A549 (cell line): Measurements from ENCODE around the gene GPATCH8. TPM values are rescaled to one million over a fixed set of nuclear protein-coding genes. Genes with fewer than 3 reads are reported as not detected.

ENCODE experiments used
- ATAC-seq, 2 experiments: fragments of 200-7000 bp in 1 of 2; fragments of >200 bp in 1 of 2; cut with Nextera tagmentation in 1 of 2; cut with Tn5 transposase in 1 of 2; 3 replicates each; pipeline versions ENCODE4 v1.8.0 to v1.9.1; 2018 to 2020; ENCODE audit warnings: mild to moderate bottlenecking in 1 of 2, moderate library complexity in 1 of 2
- CTCF ChIA-PET: fragments of 300-600 bp; sonication (Branson Sonifier 250); formaldehyde crosslinking; extraction: SDS; loops from one replicate; lab custom pipeline; 2021; ENCODE audit warnings: antibody characterized with exemption, inconsistent platforms; lab: Yijun Ruan, JAX
- POLR2A ChIA-PET: fragments of 350-600 bp; formaldehyde crosslinking; extraction: SDS; loops from one replicate; lab custom pipeline; 2021; ENCODE audit warnings: antibody characterized with exemption, inconsistent platforms; lab: Yijun Ruan, JAX
- DNase-seq, 2 experiments: peaks; one replicate each; pipeline versions ENCODE4 v3.0.0 to v3.0.0-alpha.2; 2011 to 2016; ENCODE audit warnings: low read depth in 1 of 2, low spot score in 1 of 2
- FAIRE-seq: peaks from 2 replicates; lab custom pipeline; 2011; peaks lifted over from hg19 to GRCh38; lab: Jason Lieb, UNC
- H3K27ac ChIP-seq, 2 experiments: fragments of >200 bp; sonication (Bioruptor Twin); formaldehyde crosslinking; 3 replicates each; pipeline ENCODE4 v1.5.1; 2016 to 2017
- H3K4me1 ChIP-seq: fragments of >200 bp; sonication (Bioruptor Twin); formaldehyde crosslinking; 3 replicates; pipeline ENCODE4 v1.6.1; 2016
- H3K4me2 ChIP-seq: fragments of >200 bp; sonication (Bioruptor Twin); formaldehyde crosslinking; 3 replicates; pipeline ENCODE4 v1.6.1; 2016
- H3K4me3 ChIP-seq: fragments of >200 bp; sonication (Bioruptor Twin); formaldehyde crosslinking; 3 replicates; pipeline ENCODE4 v1.5.1; 2016
- H3K9me3 ChIP-seq: fragments of >200 bp; sonication (Bioruptor Twin); formaldehyde crosslinking; 3 replicates; pipeline ENCODE4 v1.6.1; 2016
- EP300 ChIP-seq, 2 experiments: fragments of >200 bp; sonication (Bioruptor Twin); formaldehyde crosslinking; IDR thresholded peaks; 2 replicates in 1 of 2; 3 replicates in 1 of 2; pipeline ENCODE4 v1.6.1; 2016 to 2017
- ESRRA ChIP-seq: fragments of 150-350 bp; IDR thresholded peaks from 2 replicates; pipeline ENCODE4 v1.6.1; 2014; ENCODE audit warnings: mild to moderate bottlenecking, low read length, borderline replicate concordance
- FOSB ChIP-seq: fragments of 250-450 bp; sonication (Bioruptor Pico); IDR thresholded peaks from 2 replicates; pipeline ENCODE4 v1.5.0; 2020; ENCODE audit warnings: mild to moderate bottlenecking, moderate library complexity
- FOSL2 ChIP-seq, 2 experiments: fragments of 450-650 bp in 1 of 2; fragments of >200 bp in 1 of 2; sonication (Bioruptor Twin) in 1 of 2; formaldehyde crosslinking; IDR thresholded peaks; 2 replicates each; pipeline versions ENCODE4 v1.5.0 to v1.6.1; 2016 to 2020; ENCODE audit warnings: mild to moderate bottlenecking in 1 of 2, moderate library complexity in 1 of 2
- HDAC2 ChIP-seq: fragments of 200-600 bp; sonication (generic); IDR thresholded peaks from 2 replicates; pipeline ENCODE4 v1.6.1; 2016
- HOXA7 ChIP-seq: fragments of 250-450 bp; sonication (Bioruptor Pico); IDR thresholded peaks from 2 replicates; pipeline ENCODE4 v1.5.0; 2020; ENCODE audit warnings: mild to moderate bottlenecking, moderate library complexity
- HOXB13 ChIP-seq: fragments of 250-450 bp; sonication (Bioruptor Pico); IDR thresholded peaks from 2 replicates; pipeline ENCODE4 v1.5.0; 2020; ENCODE audit warnings: low read depth, mild to moderate bottlenecking, moderate library complexity
- JUN ChIP-seq, 2 experiments: fragments of >200 bp; sonication (Bioruptor Twin); formaldehyde crosslinking; IDR thresholded peaks; 2 replicates in 1 of 2; 3 replicates in 1 of 2; pipeline ENCODE4 v1.6.1; 2016 to 2017
- KDM5A ChIP-seq: fragments of 200-600 bp; sonication (generic); IDR thresholded peaks from 2 replicates; pipeline ENCODE4 v1.6.1; 2016; ENCODE audit warnings: antibody characterized with exemption, mild to moderate bottlenecking
- MAFK ChIP-seq: fragments of 450-650 bp; IDR thresholded peaks from 2 replicates; pipeline ENCODE4 v1.6.1; 2014; ENCODE audit not compliant: partially characterized antibody
- MAZ ChIP-seq: fragments of 150-350 bp; IDR thresholded peaks from 2 replicates; pipeline ENCODE4 v1.6.1; 2014; ENCODE audit warnings: antibody characterized with exemption, low read depth, low read length, borderline replicate concordance
- MYC ChIP-seq: IDR thresholded peaks from 2 replicates; pipeline ENCODE4 v1.6.1; 2012; ENCODE audit warnings: mild to moderate bottlenecking, inconsistent platforms, low read length, improper control_type of control experiment, borderline replicate concordance
- NR3C1 ChIP-seq: fragments of >200 bp; sonication (Bioruptor Twin); formaldehyde crosslinking; IDR thresholded peaks from 3 replicates; pipeline ENCODE4 v1.6.1; 2017
- PHF8 ChIP-seq: fragments of 200-600 bp; sonication (generic); IDR thresholded peaks from 2 replicates; pipeline ENCODE4 v1.6.1; 2016; ENCODE audit warnings: low read depth, mild to moderate bottlenecking, antibody characterized with exemption, moderate library complexity, borderline replicate concordance
- RAD21 ChIP-seq, 2 experiments: fragments of >200 bp in 1 of 2; sonication (Bioruptor Twin) in 1 of 2; formaldehyde crosslinking in 1 of 2; IDR thresholded peaks in 1 of 2; conservative IDR thresholded peaks in 1 of 2; 2 replicates in 1 of 2; 3 replicates in 1 of 2; pipeline ENCODE4 v1.6.1; 2012 to 2018; ENCODE audit warnings: inconsistent platforms in 1 of 2
- SMC3 ChIP-seq: fragments of >200 bp; sonication (Bioruptor Twin); formaldehyde crosslinking; IDR thresholded peaks from 3 replicates; pipeline ENCODE4 v1.6.1; 2018; ENCODE audit warnings: inconsistent platforms
- SREBF2 ChIP-seq: fragments of 450-650 bp; IDR thresholded peaks from 2 replicates; pipeline ENCODE4 v1.6.1; 2014; ENCODE audit warnings: mild to moderate bottlenecking, moderate library complexity
- ZFP36 ChIP-seq: fragments of 450-650 bp; IDR thresholded peaks from 2 replicates; pipeline ENCODE4 v1.6.1; 2014; ENCODE audit warnings: borderline replicate concordance; ENCODE audit not compliant: partially characterized antibody
- ZNF302 ChIP-seq: fragments of 250-450 bp; sonication (Bioruptor Pico); IDR thresholded peaks from 2 replicates; pipeline ENCODE4 v1.9.0; 2021; ENCODE audit warnings: inconsistent platforms, mild to moderate bottlenecking, moderate library complexity
- WGBS: methylation state at CpG from one replicate; pipeline ENCODE4 v1.1.6; 2017; ENCODE audit errors: missing lambda C conversion rate; 5-methylcytosine and 5-hydroxymethylcytosine counted together
- polyA plus RNA-seq, 4 experiments: library from polyadenylated mRNA; depleted of rRNA in 3 of 4; stranded (reverse); fragments of >200 nt; fragmentation: RNase III in 1 of 4; extraction: RNeasy Plus Mini Kit Qiagen cat#74134 plus additional on column Dnase treatment in 1 of 4; gene quantifications; 2 replicates in 3 of 4; 3 replicates in 1 of 4; pipeline ENCODE4 v1.2.3, GENCODE V29; 2011 to 2017
- TF ChIP-seq, protein P1 (sequence below): fragments of >200 bp; sonication (Bioruptor Twin); formaldehyde crosslinking; IDR thresholded peaks from 3 replicates; pipeline ENCODE4 v1.5.1; 2016
- TF ChIP-seq, protein P2 (sequence below): fragments of 250-450 bp; sonication (Bioruptor Pico); IDR thresholded peaks from 2 replicates; pipeline ENCODE4 v1.5.0; 2020; ENCODE audit warnings: low read depth, mild to moderate bottlenecking, moderate library complexity
- TF ChIP-seq, protein P3 (sequence below): IDR thresholded peaks from 2 replicates; pipeline ENCODE4 v1.6.1; 2012
- TF ChIP-seq, protein P4 (sequence below): fragments of 450-650 bp; IDR thresholded peaks from 2 replicates; pipeline ENCODE4 v1.6.1; 2014; ENCODE audit warnings: antibody characterized with exemption
- TF ChIP-seq, protein P5 (sequence below): fragments of >200 bp; sonication (Bioruptor Twin); formaldehyde crosslinking; IDR thresholded peaks from 2 replicates; pipeline ENCODE4 v1.6.1; 2016

GPATCH8 gene
- polyA plus RNA-seq, 2 of the 4 experiments (the other 2 are of a cell fraction), result 21.7 to 27.3 TPM

DNA sequence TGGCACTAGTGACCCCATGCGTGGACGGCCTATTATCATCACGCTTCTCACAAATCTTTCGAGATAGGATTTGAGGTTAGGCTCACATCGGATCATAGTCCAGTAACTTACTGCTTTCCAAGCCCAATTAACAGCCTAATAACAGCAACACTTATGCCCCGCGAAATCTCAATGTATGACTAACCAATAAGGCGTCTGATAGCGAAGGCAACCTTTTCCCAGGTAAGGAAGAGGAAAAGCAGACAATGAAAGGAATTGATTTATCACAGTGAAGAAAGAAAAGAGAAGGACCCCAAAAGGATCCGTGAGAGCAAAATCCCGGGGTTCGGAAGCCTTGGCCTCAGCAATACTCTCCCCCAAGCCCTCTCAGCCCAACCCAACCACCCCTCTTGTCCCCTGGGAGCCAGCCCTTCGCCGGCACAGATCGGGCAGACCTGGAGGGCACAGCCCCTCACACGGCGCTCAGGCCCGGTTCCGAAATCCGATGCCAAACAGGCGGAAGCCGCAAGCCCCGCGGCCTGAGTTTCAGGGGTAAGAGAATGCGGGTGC lies 534 bp downstream of the GPATCH8 start:
- Histone ChIP-seq H3K9me3 (no peaks in the 10 kb centered on the region), H3K27ac (peak overlapping the region; percentile 85 to 95), H3K4me3 (peak overlapping the region; percentile 80), H3K4me2 (peak overlapping the region; percentile 94), H3K4me1 (peaks cover 40% of the 10 kb centered on the region; the same call in 2 of the 3 replicates)
- ChIA-PET POLR2A (interaction anchor here (0.9 to 1.9 kb wide), 14 partner anchors 9 to 187 kb away, joined by 3 to 11 read pairs (median 4); partner anchors contain the start of genes FZD2 and MEIOC), CTCF (interaction anchor here (0.7 to 1.9 kb wide), 8 partner anchors 12 to 292 kb away, joined by 3 to 10 read pairs (median 4); no protein-coding TSS in a partner anchor)
- ATAC-seq (peak; percentile 63 to 71), FAIRE-seq (no peak), DNase-seq (peak; percentile 18 to 36)
- 2% methylated on average over 25 of the region's 25 CpGs for WGBS
- TF ChIP-seq, protein P1, sequence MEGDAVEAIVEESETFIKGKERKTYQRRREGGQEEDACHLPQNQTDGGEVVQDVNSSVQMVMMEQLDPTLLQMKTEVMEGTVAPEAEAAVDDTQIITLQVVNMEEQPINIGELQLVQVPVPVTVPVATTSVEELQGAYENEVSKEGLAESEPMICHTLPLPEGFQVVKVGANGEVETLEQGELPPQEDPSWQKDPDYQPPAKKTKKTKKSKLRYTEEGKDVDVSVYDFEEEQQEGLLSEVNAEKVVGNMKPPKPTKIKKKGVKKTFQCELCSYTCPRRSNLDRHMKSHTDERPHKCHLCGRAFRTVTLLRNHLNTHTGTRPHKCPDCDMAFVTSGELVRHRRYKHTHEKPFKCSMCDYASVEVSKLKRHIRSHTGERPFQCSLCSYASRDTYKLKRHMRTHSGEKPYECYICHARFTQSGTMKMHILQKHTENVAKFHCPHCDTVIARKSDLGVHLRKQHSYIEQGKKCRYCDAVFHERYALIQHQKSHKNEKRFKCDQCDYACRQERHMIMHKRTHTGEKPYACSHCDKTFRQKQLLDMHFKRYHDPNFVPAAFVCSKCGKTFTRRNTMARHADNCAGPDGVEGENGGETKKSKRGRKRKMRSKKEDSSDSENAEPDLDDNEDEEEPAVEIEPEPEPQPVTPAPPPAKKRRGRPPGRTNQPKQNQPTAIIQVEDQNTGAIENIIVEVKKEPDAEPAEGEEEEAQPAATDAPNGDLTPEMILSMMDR, result peak; percentile 4; the same call in 1 of the 3 replicates
- no peak for TF ChIP-seq FOSL2 (IDR thresholded peaks at IDR 0.05)
- TF ChIP-seq FOSL2 (CRISPR knock-in tag; IDR thresholded peaks at IDR 0.05), result no peak
- TF ChIP-seq HOXA7 (CRISPR knock-in tag), result no peak
- TF ChIP-seq PHF8, result no peak
- TF ChIP-seq RAD21 (conservative IDR thresholded peaks at IDR 0.05 in 1 of 2, IDR thresholded peaks at IDR 0.05 in 1 of 2), result no peak; a peak in 1 of 5 replicates
- TF ChIP-seq SREBF2, result no peak
- TF ChIP-seq, protein P2, sequence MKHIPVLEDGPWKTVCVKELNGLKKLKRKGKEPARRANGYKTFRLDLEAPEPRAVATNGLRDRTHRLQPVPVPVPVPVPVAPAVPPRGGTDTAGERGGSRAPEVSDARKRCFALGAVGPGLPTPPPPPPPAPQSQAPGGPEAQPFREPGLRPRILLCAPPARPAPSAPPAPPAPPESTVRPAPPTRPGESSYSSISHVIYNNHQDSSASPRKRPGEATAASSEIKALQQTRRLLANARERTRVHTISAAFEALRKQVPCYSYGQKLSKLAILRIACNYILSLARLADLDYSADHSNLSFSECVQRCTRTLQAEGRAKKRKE, result no peak

DNA sequence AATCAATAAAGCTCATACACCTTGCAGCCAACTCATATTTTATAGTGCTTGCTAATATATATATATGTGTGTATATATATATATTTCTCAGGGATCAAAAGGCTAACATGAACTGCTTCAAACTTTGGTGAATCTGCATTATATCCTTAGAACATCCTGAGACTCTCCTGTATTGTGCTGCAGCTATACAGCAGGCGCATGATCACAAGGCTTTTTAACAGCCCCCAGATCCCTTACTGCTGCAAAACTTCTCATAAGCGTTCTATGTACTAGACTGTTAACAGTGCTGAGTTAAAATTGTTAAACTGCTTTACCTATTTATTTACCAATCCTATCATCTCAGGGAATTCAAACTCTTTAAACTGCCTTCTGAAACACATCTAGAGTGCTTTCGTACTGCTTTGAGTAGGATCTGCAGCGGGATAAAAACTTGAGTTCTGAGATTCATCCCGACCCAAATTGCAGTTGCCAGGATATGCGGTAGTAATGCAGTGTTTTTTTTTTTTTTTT lies 1.3 kb downstream of the GPATCH8 start:
- ATAC-seq, result no peak
- TF ChIP-seq, protein P3, sequence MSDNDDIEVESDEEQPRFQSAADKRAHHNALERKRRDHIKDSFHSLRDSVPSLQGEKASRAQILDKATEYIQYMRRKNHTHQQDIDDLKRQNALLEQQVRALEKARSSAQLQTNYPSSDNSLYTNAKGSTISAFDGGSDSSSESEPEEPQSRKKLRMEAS, result no peak
- TF ChIP-seq FOSB, result no peak
- no peak for FAIRE-seq
- H3K4me3 ChIP-seq, result peak overlapping the region; percentile 80
- peaks cover 40% of the 10 kb centered on the region; the same call in 2 of the 3 replicates for H3K4me1 ChIP-seq
- H3K9me3 ChIP-seq, result no peaks in the 10 kb centered on the region
- 17% methylated on average over 6 of the region's 6 CpGs for WGBS
- no peak for DNase-seq
- POLR2A ChIA-PET, result no interaction called here
- CTCF ChIA-PET, result interaction anchor here (0.7 to 1.9 kb wide), 4 partner anchors 10 to 292 kb away, joined by 3 to 4 read pairs (median 3); no protein-coding TSS in a partner anchor
- H3K27ac ChIP-seq, result peak overlapping the region; percentile 85 to 95
- H3K4me2 ChIP-seq, result peak overlapping the region; percentile 94

DNA sequence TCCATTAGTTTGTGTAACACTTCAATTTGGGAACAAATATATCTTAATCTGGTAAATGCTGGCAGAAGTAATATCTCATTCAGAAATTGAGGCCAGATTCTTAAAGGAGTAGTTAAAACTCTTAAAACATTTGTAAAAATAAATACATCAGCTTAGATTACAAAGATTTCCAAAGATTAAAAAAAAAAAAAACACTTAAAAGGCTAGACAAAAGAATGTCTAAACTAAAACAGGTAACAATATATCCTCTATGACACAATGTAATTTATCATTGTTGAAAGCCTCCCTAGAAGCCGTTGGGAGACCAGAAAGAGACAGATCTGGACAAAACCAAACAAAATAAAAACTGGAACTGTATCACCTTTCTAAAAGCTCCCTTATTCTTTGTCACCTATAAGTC lies 3.5 kb downstream of the GPATCH8 start:
- Histone ChIP-seq H3K4me3 (no peak overlapping the region), H3K4me1 (peaks cover 40% of the 10 kb centered on the region; the same call in 2 of the 3 replicates), H3K9me3 (no peaks in the 10 kb centered on the region), H3K4me2 (peak overlapping the region; percentile 94), H3K27ac (no peak overlapping the region)
- ChIA-PET POLR2A (no interaction called here), CTCF (interaction anchor here (1.0 to 2.2 kb wide), 3 partner anchors 9 to 99 kb away, joined by 3 to 7 read pairs (median 3); no protein-coding TSS in a partner anchor)
- no peak for FAIRE-seq
- no peak for DNase-seq
- no peak for ATAC-seq
- TF ChIP-seq, protein P2, result no peak
- TF ChIP-seq HOXB13, result no peak
- 43% methylated on average over 1 of the region's 1 CpG for WGBS

DNA sequence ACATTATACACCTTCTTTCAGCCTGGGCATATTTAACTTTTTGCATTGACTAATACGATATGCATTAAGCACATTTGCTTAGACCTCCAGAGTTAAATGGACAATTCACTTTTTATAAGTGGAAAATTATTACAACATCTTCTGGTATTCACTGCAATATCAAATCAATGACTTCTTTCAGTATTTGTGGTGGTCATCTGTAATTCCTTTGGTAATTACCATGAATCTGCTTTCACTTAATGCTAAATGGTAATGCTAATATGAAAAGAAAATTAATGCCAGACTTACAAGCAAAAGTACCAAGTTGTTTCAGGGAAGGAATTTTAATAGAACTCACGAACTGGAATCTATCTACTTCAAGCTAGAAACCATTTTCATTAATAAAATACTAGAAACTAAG lies 6.4 kb downstream of the GPATCH8 start:
- POLR2A ChIA-PET, result no interaction called here
- Histone ChIP-seq H3K4me3 (no peak overlapping the region), H3K9me3 (no peaks in the 10 kb centered on the region), H3K4me1 (peaks cover 33% of the 10 kb centered on the region; the same call in 2 of the 3 replicates), H3K27ac (no peak overlapping the region), H3K4me2 (no peak overlapping the region)
- no peak for DNase-seq
- 93% methylated on average over 2 of the region's 2 CpGs for WGBS
- CTCF ChIA-PET, result interaction anchor here (1.2 to 1.5 kb wide), 3 partner anchors 12 to 99 kb away, joined by 3 to 5 read pairs (median 3); no protein-coding TSS in a partner anchor
- peak; percentile 54 for FAIRE-seq
- no peak for ATAC-seq
- TF ChIP-seq SMC3 (no peak), JUN (IDR thresholded peaks at IDR 0.05) (no peak), HDAC2 (no peak), MYC (no peak), FOSB (no peak), EP300 (IDR thresholded peaks at IDR 0.05) (no peak), ESRRA (no peak), KDM5A (no peak), NR3C1 (no peak), MAZ (no peak), ZNF302 (CRISPR knock-in tag) (no peak), ZFP36 (no peak), MAFK (no peak)
- TF ChIP-seq, protein P4, sequence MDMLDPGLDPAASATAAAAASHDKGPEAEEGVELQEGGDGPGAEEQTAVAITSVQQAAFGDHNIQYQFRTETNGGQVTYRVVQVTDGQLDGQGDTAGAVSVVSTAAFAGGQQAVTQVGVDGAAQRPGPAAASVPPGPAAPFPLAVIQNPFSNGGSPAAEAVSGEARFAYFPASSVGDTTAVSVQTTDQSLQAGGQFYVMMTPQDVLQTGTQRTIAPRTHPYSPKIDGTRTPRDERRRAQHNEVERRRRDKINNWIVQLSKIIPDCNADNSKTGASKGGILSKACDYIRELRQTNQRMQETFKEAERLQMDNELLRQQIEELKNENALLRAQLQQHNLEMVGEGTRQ, result no peak
- TF ChIP-seq, protein P5, sequence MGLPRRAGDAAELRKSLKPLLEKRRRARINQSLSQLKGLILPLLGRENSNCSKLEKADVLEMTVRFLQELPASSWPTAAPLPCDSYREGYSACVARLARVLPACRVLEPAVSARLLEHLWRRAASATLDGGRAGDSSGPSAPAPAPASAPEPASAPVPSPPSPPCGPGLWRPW, result no peak
